AG10803 (cell line): ENCODE results near the gene EPB41L4B.

Source experiments
- DNase-seq: peaks from one replicate; pipeline ENCODE4 v3.0.0; 2010; ENCODE audit warnings: low read depth
- H3K4me3 ChIP-seq: 2 replicates; pipeline ENCODE4 v1.5.1; 2011; ENCODE audit warnings: mild to moderate bottlenecking, low read length, control low read depth
- CTCF ChIP-seq: conservative IDR thresholded peaks from 2 replicates; pipeline ENCODE4 v1.5.1; 2011; ENCODE audit warnings: mild to moderate bottlenecking, low read length, control low read depth, inconsistent platforms

Gene EPB41L4B

GRCh38 chr9:109320331-109320741 lies 523 bp downstream of the EPB41L4B start:
- H3K4me3 ChIP-seq: no peak overlapping the region
- DNase-seq: no peak
- TF ChIP-seq CTCF: no peak

GRCh38 chr9:109319626-109320241 lies 1.1 kb downstream of the EPB41L4B start:
- peak overlapping the region; percentile 34 for H3K4me3 ChIP-seq
- TF ChIP-seq CTCF: no peak
- no peak for DNase-seq

GRCh38 chr9:109319017-109319625 lies 1.7 kb downstream of the EPB41L4B start:
- DNase-seq: no peak
- H3K4me3 ChIP-seq: no peak overlapping the region
- no peak for TF ChIP-seq CTCF

GRCh38 chr9:109317979-109318741 lies 2.7 kb downstream of the EPB41L4B start:
- no peak for TF ChIP-seq CTCF
- DNase-seq: no peak
- no peak overlapping the region for H3K4me3 ChIP-seq

- no peak overlapping the region for H3K4me3 ChIP-seq
- no peak for TF ChIP-seq CTCF
- DNase-seq: no peak
Observed at GRCh38 chr9:109317311-109317978, 3.4 kb downstream of the EPB41L4B start.

- no peak overlapping the region for H3K4me3 ChIP-seq
- TF ChIP-seq CTCF: no peak
- DNase-seq: peak; percentile 80
Observed at GRCh38 chr9:109316207-109316640, 4.6 kb downstream of the EPB41L4B start.
